ENCODE measurements around the gene OPTC.

GRCh38 chr1:203479646-203480045, 14.3 kb upstream of the OPTC start:
- TF ChIP-seq POLR2A (IDR thresholded peaks at IDR 0.05) (no peak), POLR2AphosphoS5 (IDR thresholded peaks at IDR 0.05) (no peak)
- TF ChIP-seq, protein P1, sequence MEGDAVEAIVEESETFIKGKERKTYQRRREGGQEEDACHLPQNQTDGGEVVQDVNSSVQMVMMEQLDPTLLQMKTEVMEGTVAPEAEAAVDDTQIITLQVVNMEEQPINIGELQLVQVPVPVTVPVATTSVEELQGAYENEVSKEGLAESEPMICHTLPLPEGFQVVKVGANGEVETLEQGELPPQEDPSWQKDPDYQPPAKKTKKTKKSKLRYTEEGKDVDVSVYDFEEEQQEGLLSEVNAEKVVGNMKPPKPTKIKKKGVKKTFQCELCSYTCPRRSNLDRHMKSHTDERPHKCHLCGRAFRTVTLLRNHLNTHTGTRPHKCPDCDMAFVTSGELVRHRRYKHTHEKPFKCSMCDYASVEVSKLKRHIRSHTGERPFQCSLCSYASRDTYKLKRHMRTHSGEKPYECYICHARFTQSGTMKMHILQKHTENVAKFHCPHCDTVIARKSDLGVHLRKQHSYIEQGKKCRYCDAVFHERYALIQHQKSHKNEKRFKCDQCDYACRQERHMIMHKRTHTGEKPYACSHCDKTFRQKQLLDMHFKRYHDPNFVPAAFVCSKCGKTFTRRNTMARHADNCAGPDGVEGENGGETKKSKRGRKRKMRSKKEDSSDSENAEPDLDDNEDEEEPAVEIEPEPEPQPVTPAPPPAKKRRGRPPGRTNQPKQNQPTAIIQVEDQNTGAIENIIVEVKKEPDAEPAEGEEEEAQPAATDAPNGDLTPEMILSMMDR (IDR thresholded peaks at IDR 0.05 in 8 of 11, conservative IDR thresholded peaks at IDR 0.05 in 3 of 11) = no peak
